ENCODE data around the gene REPIN1. TPM values are rescaled to one million over a fixed set of nuclear protein-coding genes. Genes with fewer than 3 reads are reported as not detected.

The REPIN1 gene
- total RNA-seq, 4 donors from 2014 or later, result 115 to 332 (median 159) TPM

- Histone ChIP-seq H3K9me3 (no peaks in the 10 kb centered on the region), H3K36me3 (no peaks in the 10 kb centered on the region), H3K4me3 (no peak overlapping the region), H3K4me1 (no peaks in the 10 kb centered on the region), H3K27ac (no peak overlapping the region), H3K27me3 (peaks cover 1 to 30% (median 9%) of the 10 kb centered on the region in 3 donors)
- in situ Hi-C loops (cut with MboI; ENCODE audit: low sequenced_read_pairs in 4 of 4) (loop anchor here in 1 of 4 donors (10.0 kb wide), 1 partner anchor 48 kb away; no protein-coding TSS in a partner anchor), intact Hi-C loops (cut with DNase I; ENCODE audit: low total_unique reads) (no loop called here)
- TF ChIP-seq POLR2A (IDR thresholded peaks at IDR 0.05) (no peak), CTCF (IDR thresholded peaks at IDR 0.05 in 4 of 5, conservative IDR thresholded peaks at IDR 0.05 in 1 of 5) (no peak)
- no peak for ATAC-seq
- DNase-seq, result no peak
These were observed 21.7 kb upstream of the REPIN1 start for GRCh38 chr7:150346922-150347321.

GRCh38 chr7:150351587-150352194 lies 16.9 kb upstream of the REPIN1 start:
- H3K4me3 ChIP-seq, result no peak overlapping the region
- H3K9me3 ChIP-seq, result no peaks in the 10 kb centered on the region
- DNase-seq, result no peak
- ATAC-seq, result no peak
- H3K4me1 ChIP-seq, result peaks cover 0 to 2% of the 10 kb centered on the region in 2 donors
- H3K36me3 ChIP-seq, result no peaks in the 10 kb centered on the region
- in situ Hi-C loops (cut with MboI; ENCODE audit: low sequenced_read_pairs in 4 of 4) (no loop called here), intact Hi-C loops (cut with DNase I; ENCODE audit: low total_unique reads) (no loop called here)
- no peak for TF ChIP-seq POLR2A (IDR thresholded peaks at IDR 0.05)
- TF ChIP-seq CTCF (IDR thresholded peaks at IDR 0.05 in 4 of 5, conservative IDR thresholded peaks at IDR 0.05 in 1 of 5), result no peak
- H3K27me3 ChIP-seq, result no peaks in the 10 kb centered on the region
- H3K27ac ChIP-seq, result no peak overlapping the region

- intact Hi-C loops (cut with DNase I; ENCODE audit: low total_unique reads), result loop anchor here (1.0 to 2.0 kb wide), 2 partner anchors 34 to 65 kb away; no protein-coding TSS in a partner anchor
- Histone ChIP-seq H3K36me3 (no peaks in the 10 kb centered on the region), H3K9me3 (no peaks in the 10 kb centered on the region), H3K4me3 (no peak overlapping the region), H3K4me1 (peaks cover 4 to 5% of the 10 kb centered on the region in 2 donors), H3K27ac (no peak overlapping the region), H3K27me3 (no peaks in the 10 kb centered on the region)
- DNase-seq, result no peak
- no peak for ATAC-seq
- in situ Hi-C loops (cut with MboI; ENCODE audit: low sequenced_read_pairs in 4 of 4), result no loop called here
- TF ChIP-seq CTCF (IDR thresholded peaks at IDR 0.05 in 4 of 5, conservative IDR thresholded peaks at IDR 0.05 in 1 of 5) (no peak), POLR2A (IDR thresholded peaks at IDR 0.05) (no peak)
These were observed 13.0 kb upstream of the REPIN1 start for GRCh38 chr7:150355666-150356059.

- Histone ChIP-seq H3K4me1 (peaks cover 5 to 6% of the 10 kb centered on the region in 2 donors), H3K4me3 (no peak overlapping the region), H3K27me3 (no peaks in the 10 kb centered on the region), H3K9me3 (no peaks in the 10 kb centered on the region), H3K27ac (peak overlapping the region in 1 of 4 donors; percentile 8), H3K36me3 (no peaks in the 10 kb centered on the region)
- DNase-seq (no peak), ATAC-seq (peak; percentile 20 to 56)
- TF ChIP-seq CTCF (IDR thresholded peaks at IDR 0.05 in 4 of 5, conservative IDR thresholded peaks at IDR 0.05 in 1 of 5) (peak; percentile 51 to 78 (median 60)), POLR2A (IDR thresholded peaks at IDR 0.05) (no peak)
- in situ Hi-C loops (cut with MboI; ENCODE audit: low sequenced_read_pairs in 4 of 4), result no loop called here
- intact Hi-C loops (cut with DNase I; ENCODE audit: low total_unique reads), result loop anchor here (1.0 to 2.0 kb wide), 2 partner anchors 33 to 64 kb away; no protein-coding TSS in a partner anchor
These were observed 12.2 kb upstream of the REPIN1 start for GRCh38 chr7:150356265-150356897.

Data from gastrocnemius medialis (tissue), 4 donors.